HepG2 (cell line): ENCODE data around the gene HNRNPF. TPM values are rescaled to one million over a fixed set of nuclear protein-coding genes. Genes with fewer than 3 reads are reported as not detected.

ENCODE experiments used
- ARID2 ChIP-seq: sonication (generic); formaldehyde crosslinking; IDR thresholded peaks from 2 replicates; pipeline ENCODE4 v1.8.1; 2022; ENCODE audit warnings: mild to moderate bottlenecking, missing genetic modification reagents, borderline replicate concordance
- PLSCR1 ChIP-seq: sonication (generic); formaldehyde crosslinking; IDR thresholded peaks from 2 replicates; pipeline ENCODE4 v1.5.0; 2020; ENCODE audit warnings: missing genetic modification reagents, mild to moderate bottlenecking, borderline replicate concordance
- SOX6 ChIP-seq, 2 experiments: fragments of 450-650 bp in 1 of 2; sonication (generic) in 1 of 2; formaldehyde crosslinking in 1 of 2; IDR thresholded peaks; 2 replicates each; pipeline versions ENCODE4 v1.4.0 to v1.6.1; 2017 to 2020; ENCODE audit warnings: antibody characterized with exemption in 1 of 2, mild to moderate bottlenecking in 1 of 2, missing genetic modification reagents in 1 of 2
- TFAP4 ChIP-seq: sonication (generic); IDR thresholded peaks from 2 replicates; pipeline ENCODE4 v1.6.1; 2016; ENCODE audit warnings: low read depth, borderline replicate concordance
- TFE3 ChIP-seq: IDR thresholded peaks from 2 replicates; pipeline ENCODE4 v1.6.1; 2016
- XRCC5 ChIP-seq: fragments of 200-400 bp; formaldehyde crosslinking; optimal IDR thresholded peaks from 2 replicates; pipeline ENCODE3; 2017; ENCODE audit warnings: mild to moderate bottlenecking, low read length
- ZBTB38 ChIP-seq: sonication (generic); formaldehyde crosslinking; IDR thresholded peaks from 2 replicates; pipeline ENCODE4 v1.5.1; 2020; ENCODE audit warnings: mild to moderate bottlenecking, missing genetic modification reagents
- ZNF225 ChIP-seq: sonication (generic); formaldehyde crosslinking; IDR thresholded peaks from 2 replicates; pipeline ENCODE4 v1.4.0; 2020; ENCODE audit warnings: mild to moderate bottlenecking, missing genetic modification reagents
- ZNF260 ChIP-seq: sonication (generic); formaldehyde crosslinking; IDR thresholded peaks from 2 replicates; pipeline ENCODE4 v1.4.0; 2020; ENCODE audit warnings: missing genetic modification reagents, low read depth, mild to moderate bottlenecking, borderline replicate concordance
- ZNF275 ChIP-seq: sonication (generic); formaldehyde crosslinking; IDR thresholded peaks from 2 replicates; pipeline ENCODE4 v1.8.0; 2022; ENCODE audit warnings: missing genetic modification reagents, mild to moderate bottlenecking, inconsistent platforms, borderline replicate concordance
- ZNF280B ChIP-seq: sonication (generic); formaldehyde crosslinking; IDR thresholded peaks from 2 replicates; pipeline ENCODE4 v1.5.0; 2020; ENCODE audit warnings: missing genetic modification reagents, mild to moderate bottlenecking, borderline replicate concordance
- ZNF530 ChIP-seq: sonication (generic); formaldehyde crosslinking; IDR thresholded peaks from 2 replicates; pipeline ENCODE4 v1.5.0; 2020; ENCODE audit warnings: low read depth, mild to moderate bottlenecking, missing genetic modification reagents
- ZNF646 ChIP-seq: sonication (generic); formaldehyde crosslinking; IDR thresholded peaks from 2 replicates; pipeline ENCODE4 v1.9.0; 2021; ENCODE audit warnings: mild to moderate bottlenecking, missing genetic modification reagents
- polyA plus RNA-seq, 8 experiments: library from polyadenylated mRNA; depleted of rRNA in 3 of 8; stranded (reverse) in 7 of 8; unstranded in 1 of 8; fragments of >200 nt; fragmentation: Illumina TruSeq in 4 of 8; extraction: Trizol in 4 of 8; gene quantifications; 2 replicates each; pipeline versions ENCODE4 v1.2.1 to v1.2.3, GENCODE V29; 2011 to 2016; ENCODE audit warnings: low read depth in 4 of 8, missing spikeins in 1 of 8, mixed read lengths in 1 of 8; ENCODE audit not compliant: insufficient read depth in 1 of 8
- total RNA-seq, 5 experiments: library from RNA; depleted of rRNA; stranded (reverse); fragments of >200 nt; fragmentation: Illumina TruSeq; extraction: Trizol; gene quantifications; 2 replicates each; pipeline ENCODE4 v1.2.3, GENCODE V29; 2016; ENCODE audit warnings: low read depth in 1 of 5

HNRNPF gene
- total and polyA plus RNA-seq, 2 of the 13 experiments (the other 11 are each of a cell fraction or from before 2014, with no cell fraction given) = 166 to 308 TPM

GRCh38 chr10:43377424-43377883, 31.5 kb downstream of the HNRNPF start (continued):
- TF ChIP-seq ZNF646 (no peak), XRCC5 (peak; percentile 52), TFE3 (CRISPR knock-in tag) (no peak), PLSCR1 (CRISPR knock-in tag) (no peak), TFAP4 (peak; percentile 24; the same call in 1 of the 2 replicates), ZNF530 (CRISPR knock-in tag) (no peak), ZNF260 (CRISPR knock-in tag) (no peak), ZNF280B (CRISPR knock-in tag) (no peak; the same call in 1 of the 2 replicates), SOX6 (IDR thresholded peaks at IDR 0.05) (no peak), SOX6 (CRISPR knock-in tag; IDR thresholded peaks at IDR 0.05) (peak; percentile 58; the same call in 1 of the 2 replicates), ARID2 (no peak), ZBTB38 (0 out of 2 replicates have a peak, but pooled peaks have one; percentile 20), ZNF225 (CRISPR knock-in tag) (no peak), ZNF275 (CRISPR knock-in tag) (0 out of 2 replicates have a peak, but pooled peaks have one; percentile 61)
